MCF 10A (cell line): ENCODE results near the gene SYNGAP1. TPM values are rescaled to one million over a fixed set of nuclear protein-coding genes. Genes with fewer than 3 reads are reported as not detected.

Experiments
- BruUV-seq: library from RNA; stranded (reverse); fragments of 400-500 nt; replicated peaks from 2 replicates; lab custom pipeline; 2021; lab: Mats Ljungman, UMichigan
- CTCF ChIA-PET: fragments of 300-600 bp; sonication (Branson Sonifier 250); formaldehyde crosslinking; extraction: SDS; loops from one replicate; lab custom pipeline; 2021; ENCODE audit warnings: antibody characterized with exemption, inconsistent platforms; lab: Yijun Ruan, JAX
- POLR2A ChIA-PET: fragments of 300-600, 350-650 bp; sonication (Branson Sonifier 250); formaldehyde crosslinking; extraction: SDS; loops from one replicate; lab custom pipeline; 2020; ENCODE audit warnings: antibody characterized with exemption, inconsistent platforms; lab: Yijun Ruan, JAX
- DNase-seq: peaks from one replicate; pipeline ENCODE4 v3.0.0-alpha.2; 2018; ENCODE audit not compliant: unreplicated experiment
- H3K27ac Mint-ChIP-seq: one replicate; pipeline ENCODE4 v1.8.0; 2022; ENCODE audit warnings: mild to moderate bottlenecking, low read depth, mixed read lengths; ENCODE audit not compliant: unreplicated experiment
- H3K27me3 Mint-ChIP-seq: one replicate; pipeline ENCODE4 v1.8.0; 2022; ENCODE audit warnings: mixed read lengths; ENCODE audit not compliant: insufficient read depth, unreplicated experiment
- H3K36me3 Mint-ChIP-seq: one replicate; pipeline ENCODE4 v1.8.0; 2022; ENCODE audit warnings: mild to moderate bottlenecking, moderate library complexity, mixed read lengths; ENCODE audit not compliant: insufficient read depth, unreplicated experiment
- H3K4me1 Mint-ChIP-seq: one replicate; pipeline ENCODE4 v1.8.0; 2022; ENCODE audit warnings: mixed read lengths; ENCODE audit not compliant: insufficient read depth, unreplicated experiment
- H3K4me3 Mint-ChIP-seq: one replicate; pipeline ENCODE4 v1.8.0; 2022; ENCODE audit warnings: mild to moderate bottlenecking, moderate library complexity, mixed read lengths; ENCODE audit not compliant: unreplicated experiment
- H3K9me3 Mint-ChIP-seq: one replicate; pipeline ENCODE4 v1.8.0; 2022; ENCODE audit warnings: mixed read lengths; ENCODE audit not compliant: unreplicated experiment
- CTCF ChIP-seq: fragments of 200-600 bp; IDR thresholded peaks from one replicate; pipeline ENCODE4 v1.8.0; 2022; ENCODE audit warnings: antibody characterized with exemption, mild to moderate bottlenecking; ENCODE audit not compliant: unreplicated experiment
- intact Hi-C: fragments of 100-400 bp; cut with micrococcal nuclease; formaldehyde crosslinking; loops from 2 replicates; pipeline ENCODE4 v1.14.1; 2022
- microRNA-seq: library from miRNA; unstranded; fragments of <30 nt; microRNA quantifications from one replicate; pipeline ENCODE4 v1.2.0, GENCODE V29; 2022
- total RNA-seq: library from RNA; stranded (reverse); gene quantifications from 2 replicates; pipeline ENCODE4 v1.2.3, GENCODE V29; 2022

Gene SYNGAP1
- total RNA-seq, 1 experiment from 2014 or later, result 6.7 TPM

- DNase-seq, result no peak
- intact Hi-C loops, result no loop called here
- H3K27ac Mint-ChIP-seq, result no peak overlapping the region
- ChIA-PET CTCF (interaction anchor here (0.6 kb wide), 1 partner anchor 521 kb away, joined by 5 read pairs; no protein-coding TSS in a partner anchor), POLR2A (no interaction called here)
- BruUV-seq, result no TSS peak
- H3K9me3 Mint-ChIP-seq, result no peaks in the 10 kb centered on the region
- H3K4me3 Mint-ChIP-seq, result no peak overlapping the region
- no peak for TF ChIP-seq CTCF
- no peaks in the 10 kb centered on the region for H3K4me1 Mint-ChIP-seq
- no peaks in the 10 kb centered on the region for H3K36me3 Mint-ChIP-seq
- peaks cover 7% of the 10 kb centered on the region for H3K27me3 Mint-ChIP-seq
These were observed 84.6 kb downstream of the SYNGAP1 start for GRCh38 chr6:33504486-33504885.

Small RNA genes lying within 50 kb of the gene (microRNA-seq; reads per million reads assigned to microRNA genes)
- gene MIR5004, result not detected

Other genes with a start within 250 kb of the SYNGAP1 start
- gene COL11A2, start 227.6 kb upstream of the SYNGAP1 start, total RNA-seq, result 0.91 and 1.5 TPM in 2 replicates
- gene RXRB, start 219.4 kb upstream of the SYNGAP1 start, total RNA-seq, result 29.6 and 35.1 TPM in 2 replicates
- 118 and 187 TPM in 2 replicates for gene SLC39A7, start 219.2 kb upstream of the SYNGAP1 start, total RNA-seq
- gene HSD17B8, start 215.4 kb upstream of the SYNGAP1 start, total RNA-seq, result 26.4 and 26.6 TPM in 2 replicates
- gene RING1, start 211.6 kb upstream of the SYNGAP1 start, total RNA-seq, result 45.4 and 48.3 TPM in 2 replicates
- gene VPS52, start 148.2 kb upstream of the SYNGAP1 start, total RNA-seq, result 47.8 and 49.7 TPM in 2 replicates
- gene RPS18, start 148.0 kb upstream of the SYNGAP1 start, total RNA-seq, result 4,063 and 4,680 TPM in 2 replicates
- 0.37 and 0.58 TPM in 2 replicates for gene B3GALT4, start 142.9 kb upstream of the SYNGAP1 start, total RNA-seq
- 53.1 and 57.0 TPM in 2 replicates for gene WDR46, start 130.8 kb upstream of the SYNGAP1 start, total RNA-seq
- gene PFDN6, start 130.5 kb upstream of the SYNGAP1 start, total RNA-seq, result 54.7 and 67.1 TPM in 2 replicates
- 30.4 and 37.9 TPM in 2 replicates for gene RGL2, start 121.1 kb upstream of the SYNGAP1 start, total RNA-seq
- gene TAPBP, start 106.0 kb upstream of the SYNGAP1 start, total RNA-seq, result 84.9 and 87.9 TPM in 2 replicates
- gene ZBTB22, start 102.3 kb upstream of the SYNGAP1 start, total RNA-seq, result 12.3 and 15.5 TPM in 2 replicates
- gene DAXX, start 97.1 kb upstream of the SYNGAP1 start, total RNA-seq, result 39.7 and 47.7 TPM in 2 replicates
- gene KIFC1, start 28.2 kb upstream of the SYNGAP1 start, total RNA-seq, result 20.3 and 27.1 TPM in 2 replicates
- gene PHF1, start 9.1 kb upstream of the SYNGAP1 start, total RNA-seq, result 28.9 and 33.9 TPM in 2 replicates
- gene CUTA, start 2.0 kb upstream of the SYNGAP1 start, total RNA-seq, result 212 and 231 TPM in 2 replicates
- gene ZBTB9, start 34.5 kb downstream of the SYNGAP1 start, total RNA-seq, result 7.5 and 8.3 TPM in 2 replicates
- 45.8 and 57.7 TPM in 2 replicates for gene BAK1, start 160.2 kb downstream of the SYNGAP1 start, total RNA-seq
- 86.9 and 109 TPM in 2 replicates for gene ITPR3, start 201.3 kb downstream of the SYNGAP1 start, total RNA-seq